Stimulated activated CD8-positive, alpha-beta memory T cell treated with anti-CD3 and anti-CD28 coated beads, Interleukin-4, amount 100 ng/mL, for 24 hours (primary cell): ENCODE results near the gene THOC3.
"Not testable (repeated sequence)": the region's sequence is repeated elsewhere in the genome, so short reads cannot be mapped to it uniquely, and the experiment has no call there.

Experiments
- DNase-seq: peaks from one replicate; pipeline ENCODE4 v3.0.0-alpha.2; 2020; ENCODE audit warnings: low read depth

The THOC3 gene

GRCh38 chr5:175967471-175968372 lies at the start of gene THOC3:
TSS of gene THOC3 (minus strand) at chr5:175968315. CDS start at chr5:175968208, 107 bp downstream.
- peak; percentile 52 for DNase-seq

GRCh38 chr5:176017324-176017723 lies 49.2 kb upstream of the THOC3 start:
- DNase-seq, result not testable (repeated sequence)

- DNase-seq, result not testable (repeated sequence)
Measured at GRCh38 chr5:176014360-176014759, 46.2 kb upstream of the THOC3 start.

- not testable (repeated sequence) for DNase-seq
Measured at GRCh38 chr5:176011088-176011487, 43.0 kb upstream of the THOC3 start.

GRCh38 chr5:176010202-176010601 lies 42.1 kb upstream of the THOC3 start:
- DNase-seq, result not testable (repeated sequence)

GRCh38 chr5:176007220-176007619 lies 39.1 kb upstream of the THOC3 start:
- not testable (repeated sequence) for DNase-seq

- not testable (repeated sequence) for DNase-seq
Measured at GRCh38 chr5:176006819-176007218, 38.7 kb upstream of the THOC3 start.

- not testable (repeated sequence) for DNase-seq
Measured at GRCh38 chr5:175997979-175998378, 29.9 kb upstream of the THOC3 start.

GRCh38 chr5:175997495-175997894 lies 29.4 kb upstream of the THOC3 start:
- DNase-seq, result not testable (repeated sequence)

- not testable (repeated sequence) for DNase-seq
Measured at GRCh38 chr5:175996791-175997190, 28.7 kb upstream of the THOC3 start.

- not testable (repeated sequence) for DNase-seq
Measured at GRCh38 chr5:175995506-175995905, 27.4 kb upstream of the THOC3 start.

GRCh38 chr5:175979371-175979995 lies 11.4 kb upstream of the THOC3 start:
- DNase-seq, result not testable (repeated sequence)

- not testable (repeated sequence) for DNase-seq
Measured at GRCh38 chr5:175968381-175968780, 266 bp upstream of the THOC3 start.

- not testable (repeated sequence) for DNase-seq
Measured at GRCh38 chr5:175962329-175962728, 5.8 kb downstream of the THOC3 start.

GRCh38 chr5:175960228-175960627 lies 7.9 kb downstream of the THOC3 start:
- not testable (repeated sequence) for DNase-seq

- not testable (repeated sequence) for DNase-seq
Measured at GRCh38 chr5:175958515-175958914, 9.6 kb downstream of the THOC3 start.

- not testable (repeated sequence) for DNase-seq
Measured at GRCh38 chr5:175954107-175954506, 14.0 kb downstream of the THOC3 start.

- not testable (repeated sequence) for DNase-seq
Measured at GRCh38 chr5:175952810-175953209, 15.3 kb downstream of the THOC3 start.

- not testable (repeated sequence) for DNase-seq
Measured at GRCh38 chr5:175951339-175951969, 16.7 kb downstream of the THOC3 start.

GRCh38 chr5:175948329-175949108 lies 19.6 kb downstream of the THOC3 start:
- DNase-seq, result not testable (repeated sequence)

GRCh38 chr5:175943253-175943652 lies 24.9 kb downstream of the THOC3 start:
- DNase-seq, result not testable (repeated sequence)

GRCh38 chr5:175940632-175941031 lies 27.5 kb downstream of the THOC3 start:
- not testable (repeated sequence) for DNase-seq
